Esophagus squamous epithelium (tissue), 5 donors: ENCODE data around the gene NIFK. TPM values are rescaled to one million over a fixed set of nuclear protein-coding genes. Genes with fewer than 3 reads are reported as not detected.
"Not testable (repeated sequence)": the region's sequence is repeated elsewhere in the genome, so short reads cannot be mapped to it uniquely, and the experiment has no call there.

Experiments used
- DNase-seq: peaks from one replicate; lab custom pipeline; 2025; lab: John Stamatoyannopoulos, UW
- H3K27ac ChIP-seq, 4 donors: fragments of 200-600 bp; sonication (generic); one replicate each; pipeline ENCODE4 v1.5.1; 2016 to 2019; ENCODE audit warnings: mild to moderate bottlenecking in 1 of 4
- H3K27me3 ChIP-seq, 4 donors: fragments of 200-600 bp; sonication (generic); 1 replicate in 3 of 4; 2 replicates in 1 of 4; pipeline versions ENCODE4 v1.5.1 to v1.6.0; 2017 to 2021; ENCODE audit warnings: antibody characterized with exemption in 1 of 4
- H3K36me3 ChIP-seq, 3 donors: fragments of 200-600 bp; sonication (generic); one replicate each; pipeline ENCODE4 v1.5.1; 2016 to 2019
- H3K4me1 ChIP-seq, 3 donors: fragments of 200-600 bp; sonication (generic); one replicate each; pipeline ENCODE4 v1.5.1; 2017 to 2019
- H3K4me3 ChIP-seq, 4 donors: fragments of 200-600 bp; sonication (generic); 1 replicate in 3 of 4; 2 replicates in 1 of 4; pipeline ENCODE4 v1.5.1; 2016 to 2019; ENCODE audit warnings: mild to moderate bottlenecking in 2 of 4, moderate library complexity in 1 of 4
- H3K9me3 ChIP-seq, 3 donors: fragments of 200-600 bp; sonication (generic); one replicate each; pipeline ENCODE4 v1.5.1; 2016 to 2019
- CTCF ChIP-seq, 6 experiments: fragments of 450-650 bp in 4 of 6; fragments of 200-600 bp in 2 of 6; sonication (generic) in 2 of 6; IDR thresholded peaks; one replicate each; pipeline ENCODE4 v1.5.1; 2016 to 2019; ENCODE audit warnings: antibody characterized with exemption in 6 of 6, mild to moderate bottlenecking in 4 of 6, moderate library complexity in 4 of 6
- POLR2A ChIP-seq, 4 donors: fragments of 450-650 bp; IDR thresholded peaks; one replicate each; pipeline ENCODE4 v1.6.1; 2017; ENCODE audit warnings: antibody characterized with exemption in 4 of 4, mild to moderate bottlenecking in 4 of 4, moderate library complexity in 3 of 4
- WGBS, 2 donors: methylation state at CpG; one replicate each; pipeline ENCODE4 v1.1.5; 2018; 5-methylcytosine and 5-hydroxymethylcytosine counted together
- intact Hi-C: fragments of 100-400 bp; cut with DNase I; formaldehyde crosslinking; loops from one replicate; pipeline ENCODE4 v1.15.0; 2022
- total RNA-seq, 4 donors: library from RNA; depleted of rRNA; stranded (reverse); fragments of >200 nt; gene quantifications; one replicate each; pipeline ENCODE4 v1.1.0, GENCODE V29; 2016
- donor health status: DM: yes; HTN: yes; CAD: no.

Gene NIFK
- total RNA-seq, 4 donors from 2014 or later: 40.3 to 79.2 (median 57.1) TPM

GRCh38 chr2:121694398-121695170, 42.1 kb downstream of the NIFK start:
- Histone ChIP-seq H3K9me3 (no peaks in the 10 kb centered on the region), H3K4me3 (no peak overlapping the region), H3K4me1 (peaks cover 5 to 41% (median 16%) of the 10 kb centered on the region in 3 donors), H3K27ac (peak overlapping the region in 3 of 4 donors; percentile 55 to 59 (median 56)), H3K27me3 (no peaks in the 10 kb centered on the region), H3K36me3 (no peaks in the 10 kb centered on the region)
- intact Hi-C loops: no loop called here
- DNase-seq: no peak
- TF ChIP-seq CTCF (IDR thresholded peaks at IDR 0.05): no peak
- no peak for TF ChIP-seq POLR2A (IDR thresholded peaks at IDR 0.05)
- 32 to 38% methylated on average over 6 of the region's 6 CpGs for WGBS, 2 donors

- H3K27me3 ChIP-seq, H3K9me3 ChIP-seq, intact Hi-C loops, DNase-seq, H3K36me3 ChIP-seq, H3K27ac ChIP-seq, H3K4me3 ChIP-seq: not testable (repeated sequence)
- H3K4me1 ChIP-seq: peaks cover 5 to 30% (median 9%) of the 10 kb centered on the region in 3 donors
- WGBS, 2 donors: 93% methylated on average over 3 of the region's 3 CpGs
Observed at GRCh38 chr2:121690572-121690971, 46.1 kb downstream of the NIFK start.

- intact Hi-C loops: no loop called here
- WGBS, 2 donors: 86 to 91% methylated on average over 6 of the region's 6 CpGs
- no peak for DNase-seq
Observed at GRCh38 chr2:121690095-121690494, 46.6 kb downstream of the NIFK start.

GRCh38 chr2:121689356-121689755, 47.3 kb downstream of the NIFK start:
- 47 to 61% methylated on average over 4 of the region's 4 CpGs for WGBS, 2 donors
- Histone ChIP-seq H3K27ac (no peak overlapping the region), H3K27me3 (no peaks in the 10 kb centered on the region), H3K4me3 (no peak overlapping the region), H3K36me3 (no peaks in the 10 kb centered on the region), H3K4me1 (peaks cover 0 to 21% (median 0%) of the 10 kb centered on the region in 3 donors), H3K9me3 (no peaks in the 10 kb centered on the region)
- no peak for TF ChIP-seq POLR2A (IDR thresholded peaks at IDR 0.05)
- TF ChIP-seq CTCF (IDR thresholded peaks at IDR 0.05): peak in 4 of 6 experiments; percentile 15 to 37 (median 26)
- DNase-seq: no peak
- intact Hi-C loops: no loop called here

More at GRCh38 chr2:121690095-121690494, 46.6 kb downstream of the NIFK start:
- Histone ChIP-seq H3K27ac (no peak overlapping the region), H3K27me3 (no peaks in the 10 kb centered on the region), H3K4me1 (peaks cover 5 to 28% (median 7%) of the 10 kb centered on the region in 3 donors), H3K36me3 (no peaks in the 10 kb centered on the region), H3K9me3 (no peaks in the 10 kb centered on the region), H3K4me3 (no peak overlapping the region)
- no peak for TF ChIP-seq POLR2A (IDR thresholded peaks at IDR 0.05)
- no peak for TF ChIP-seq CTCF (IDR thresholded peaks at IDR 0.05)

- Histone ChIP-seq H3K36me3 (no peaks in the 10 kb centered on the region), H3K27me3 (no peaks in the 10 kb centered on the region), H3K4me1 (peaks cover 0 to 15% (median 0%) of the 10 kb centered on the region in 3 donors), H3K9me3 (peaks cover 0 to 2% (median 2%) of the 10 kb centered on the region in 3 donors), H3K4me3 (no peak overlapping the region), H3K27ac (no peak overlapping the region)
- TF ChIP-seq POLR2A (IDR thresholded peaks at IDR 0.05) (no peak), CTCF (IDR thresholded peaks at IDR 0.05) (no peak)
- intact Hi-C loops: no loop called here
- DNase-seq: no peak
- WGBS, 2 donors: 78 to 86% methylated on average over 2 of the region's 2 CpGs
Observed at GRCh38 chr2:121688820-121689219, 47.9 kb downstream of the NIFK start.
